PC-9 (cell line): ENCODE results near the gene SIK2. TPM values are rescaled to one million over a fixed set of nuclear protein-coding genes. Genes with fewer than 3 reads are reported as not detected.

Experiments used
- BruUV-seq: library from RNA; stranded (reverse); fragments of 400-500 nt; replicated peaks from 2 replicates; lab custom pipeline; 2021; lab: Mats Ljungman, UMichigan
- CTCF ChIA-PET: fragments of 300-600 bp; sonication (Branson Sonifier 250); formaldehyde crosslinking; loops from one replicate; lab custom pipeline; 2022; ENCODE audit warnings: antibody characterized with exemption; lab: Charles Lee
- POLR2A ChIA-PET: fragments of 300-600 bp; sonication (Branson Sonifier 250); formaldehyde crosslinking; loops from one replicate; lab custom pipeline; 2022; ENCODE audit warnings: antibody characterized with exemption; ENCODE audit not compliant: unreplicated experiment; lab: Charles Lee
- DNase-seq, 2 experiments: peaks; one replicate each; pipeline versions ENCODE4 v3.0.0 to v3.0.0-alpha.2; 2015 to 2022; ENCODE audit warnings: mixed read lengths in 1 of 2
- H2AFZ ChIP-seq: fragments of 200-600 bp; sonication (generic); 2 replicates; pipeline ENCODE4 v1.8.1; 2017; ENCODE audit warnings: antibody characterized with exemption
- H3F3A ChIP-seq: fragments of 200-600 bp; sonication (generic); 2 replicates; pipeline ENCODE4 v1.8.1; 2017; ENCODE audit warnings: antibody characterized with exemption, mild to moderate bottlenecking, low read depth; ENCODE audit not compliant: insufficient read depth
- H3K27ac ChIP-seq: fragments of 200-600 bp; sonication (generic); 2 replicates; pipeline ENCODE4 v1.6.1; 2016; ENCODE audit warnings: mixed run types
- H3K27me3 ChIP-seq: fragments of 200-600 bp; sonication (generic); 2 replicates; pipeline ENCODE4 v1.6.1; 2016; ENCODE audit warnings: low read depth, mixed run types; ENCODE audit not compliant: insufficient read depth
- H3K36me3 ChIP-seq: fragments of 200-600 bp; sonication (generic); 2 replicates; pipeline ENCODE4 v1.6.1; 2016; ENCODE audit warnings: low read depth, mixed run types
- H3K4me1 ChIP-seq: fragments of 200-600 bp; sonication (generic); replicated peaks from 2 replicates; pipeline ENCODE4 v1.6.1; 2016; ENCODE audit warnings: mixed run types; ENCODE audit not compliant: insufficient read depth
- H3K4me2 ChIP-seq: fragments of 200-600 bp; sonication (generic); 2 replicates; pipeline ENCODE4 v1.6.1; 2017; ENCODE audit warnings: mixed run types
- H3K4me3 ChIP-seq: fragments of 200-600 bp; sonication (generic); 2 replicates; pipeline ENCODE4 v1.6.1; 2016; ENCODE audit warnings: mixed run types
- H3K79me2 ChIP-seq: fragments of 200-600 bp; sonication (generic); 2 replicates; pipeline ENCODE4 v1.6.1; 2017; ENCODE audit warnings: low read depth, mixed run types
- H3K9me2 ChIP-seq: fragments of 200-600 bp; sonication (generic); 2 replicates; pipeline ENCODE4 v1.8.1; 2017; ENCODE audit warnings: mild to moderate bottlenecking; ENCODE audit not compliant: insufficient read depth
- H3K9me3 ChIP-seq: fragments of 200-600 bp; sonication (generic); 2 replicates; pipeline ENCODE4 v1.8.1; 2016; ENCODE audit warnings: low read depth; ENCODE audit not compliant: insufficient read depth
- H4K20me1 ChIP-seq: fragments of 200-600 bp; sonication (generic); 2 replicates; pipeline ENCODE4 v1.8.1; 2017; ENCODE audit not compliant: insufficient read depth
- EZH2 ChIP-seq: fragments of 200-600 bp; sonication (generic); IDR thresholded peaks from 2 replicates; pipeline ENCODE4 v1.8.0; 2017; ENCODE audit warnings: antibody characterized with exemption, low read depth
- intact Hi-C: fragments of 100-400 bp; cut with micrococcal nuclease; formaldehyde crosslinking; loops from one replicate; pipeline ENCODE4 v1.10.0; 2022; ENCODE audit not compliant: unreplicated experiment
- total RNA-seq: library from RNA; stranded (reverse); gene quantifications from 2 replicates; pipeline ENCODE4 v1.2.3, GENCODE V29; 2021
- TF ChIP-seq, protein P1 (sequence below): fragments of 200-600 bp; sonication (generic); conservative IDR thresholded peaks from 2 replicates; pipeline ENCODE4 v1.6.1; 2017; ENCODE audit warnings: mixed run types, antibody characterized with exemption, mild to moderate bottlenecking, moderate library complexity

The SIK2 gene
- total RNA-seq, 1 experiment from 2014 or later = 16.2 TPM

DNA sequence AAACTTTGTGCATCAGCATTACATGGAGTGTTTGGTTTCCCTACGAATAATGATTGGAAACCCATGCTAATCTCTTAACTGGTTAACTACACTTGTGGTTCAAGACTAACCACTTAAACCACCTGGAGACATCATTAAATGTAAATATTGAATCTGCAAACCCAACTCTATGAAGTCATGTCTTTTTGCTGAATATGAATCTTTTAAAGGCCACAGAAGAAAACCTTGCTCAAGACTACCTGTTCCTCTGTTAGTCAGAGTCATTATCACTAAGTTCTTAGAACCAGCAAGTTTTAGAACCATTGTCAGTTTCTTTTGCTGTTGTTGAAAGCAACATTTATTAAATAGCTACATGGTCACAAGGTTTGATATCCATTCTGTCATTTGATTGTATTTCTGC lies 70.7 kb downstream of the SIK2 start:
- BruUV-seq = no TSS peak
- Histone ChIP-seq H3K36me3 (peaks cover 22% of the 10 kb centered on the region), H3K27me3 (no peaks in the 10 kb centered on the region), H4K20me1 (peaks cover 9% of the 10 kb centered on the region; the same call in 1 of the 2 replicates), H3K9me2 (no peaks in the 10 kb centered on the region), H3K4me2 (no peak overlapping the region), H3K4me3 (no peak overlapping the region), H3K27ac (no peak overlapping the region), H3K79me2 (no peaks in the 10 kb centered on the region; the same call in 1 of the 2 replicates), H2AFZ (no peak overlapping the region), H3F3A (peaks cover 10% of the 10 kb centered on the region), H3K4me1 (no peaks in the 10 kb centered on the region), H3K9me3 (no peaks in the 10 kb centered on the region)
- intact Hi-C loops = no loop called here
- CTCF ChIA-PET = no interaction called here
- DNase-seq = no peak
- TF ChIP-seq EZH2 = no peak
- TF ChIP-seq, protein P1, sequence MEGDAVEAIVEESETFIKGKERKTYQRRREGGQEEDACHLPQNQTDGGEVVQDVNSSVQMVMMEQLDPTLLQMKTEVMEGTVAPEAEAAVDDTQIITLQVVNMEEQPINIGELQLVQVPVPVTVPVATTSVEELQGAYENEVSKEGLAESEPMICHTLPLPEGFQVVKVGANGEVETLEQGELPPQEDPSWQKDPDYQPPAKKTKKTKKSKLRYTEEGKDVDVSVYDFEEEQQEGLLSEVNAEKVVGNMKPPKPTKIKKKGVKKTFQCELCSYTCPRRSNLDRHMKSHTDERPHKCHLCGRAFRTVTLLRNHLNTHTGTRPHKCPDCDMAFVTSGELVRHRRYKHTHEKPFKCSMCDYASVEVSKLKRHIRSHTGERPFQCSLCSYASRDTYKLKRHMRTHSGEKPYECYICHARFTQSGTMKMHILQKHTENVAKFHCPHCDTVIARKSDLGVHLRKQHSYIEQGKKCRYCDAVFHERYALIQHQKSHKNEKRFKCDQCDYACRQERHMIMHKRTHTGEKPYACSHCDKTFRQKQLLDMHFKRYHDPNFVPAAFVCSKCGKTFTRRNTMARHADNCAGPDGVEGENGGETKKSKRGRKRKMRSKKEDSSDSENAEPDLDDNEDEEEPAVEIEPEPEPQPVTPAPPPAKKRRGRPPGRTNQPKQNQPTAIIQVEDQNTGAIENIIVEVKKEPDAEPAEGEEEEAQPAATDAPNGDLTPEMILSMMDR = no peak
- POLR2A ChIA-PET = interaction anchor here (0.6 kb wide), 1 partner anchor 628 kb away, joined by 3 read pairs; no protein-coding TSS in a partner anchor

DNA sequence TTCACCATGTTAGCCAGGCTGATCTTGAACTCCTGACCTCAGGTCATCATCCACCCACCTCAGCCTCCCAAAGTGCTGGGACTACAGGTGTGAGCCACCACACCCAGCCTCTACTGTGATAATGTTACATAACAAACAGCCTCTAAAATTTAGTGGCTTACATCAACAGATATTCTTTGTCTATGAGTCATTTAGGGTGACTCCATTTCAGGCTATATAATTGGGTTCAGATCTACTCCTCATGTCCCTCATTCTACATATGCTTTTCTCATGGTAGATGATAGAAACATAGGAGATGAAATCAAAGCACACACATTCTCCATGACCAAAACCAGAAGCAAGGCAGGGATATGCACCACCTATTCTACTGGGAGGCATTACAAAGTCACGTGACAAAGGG lies 72.7 kb downstream of the SIK2 start:
- BruUV-seq = no TSS peak
- H4K20me1 ChIP-seq = peaks cover 9% of the 10 kb centered on the region
- H3K9me2 ChIP-seq = no peaks in the 10 kb centered on the region
- no peak overlapping the region for H2AFZ ChIP-seq
- no peak overlapping the region for H3K4me2 ChIP-seq
- intact Hi-C loops = no loop called here
- ChIA-PET CTCF (no interaction called here), POLR2A (no interaction called here)
- no peaks in the 10 kb centered on the region for H3K9me3 ChIP-seq
- TF ChIP-seq EZH2 = no peak
- TF ChIP-seq, protein P1 = no peak
- H3K4me3 ChIP-seq = no peak overlapping the region
- H3K27ac ChIP-seq = no peak overlapping the region
- no peaks in the 10 kb centered on the region for H3K4me1 ChIP-seq
- DNase-seq = no peak
- no peaks in the 10 kb centered on the region for H3K27me3 ChIP-seq
- no peaks in the 10 kb centered on the region; the same call in 1 of the 2 replicates for H3K79me2 ChIP-seq
- peaks cover 29% of the 10 kb centered on the region for H3K36me3 ChIP-seq
- H3F3A ChIP-seq = 0 out of 2 replicates have a peak, but pooled peaks cover 6% of the 10 kb centered on the region

GRCh38 chr11:111675891-111676290 lies 73.6 kb downstream of the SIK2 start:
- Histone ChIP-seq H3K4me3 (no peak overlapping the region), H4K20me1 (peaks cover 9% of the 10 kb centered on the region), H3K9me2 (no peaks in the 10 kb centered on the region), H3F3A (peaks cover 11% of the 10 kb centered on the region; the same call in 1 of the 2 replicates), H2AFZ (no peak overlapping the region), H3K27me3 (no peaks in the 10 kb centered on the region), H3K9me3 (no peaks in the 10 kb centered on the region), H3K27ac (no peak overlapping the region), H3K4me1 (no peaks in the 10 kb centered on the region), H3K4me2 (no peak overlapping the region), H3K79me2 (no peaks in the 10 kb centered on the region; the same call in 1 of the 2 replicates), H3K36me3 (peaks cover 28% of the 10 kb centered on the region)
- intact Hi-C loops = no loop called here
- CTCF ChIA-PET = no interaction called here
- TF ChIP-seq, protein P1 = no peak
- TF ChIP-seq EZH2 = no peak
- POLR2A ChIA-PET = no interaction called here
- DNase-seq = peak in 1 of 2 experiments; percentile 21
- no TSS peak for BruUV-seq
